WTC11 (cell line): ENCODE results near the gene ECE1.

ENCODE experiments used
- CREB1 ChIP-seq: sonication (generic); formaldehyde crosslinking; IDR thresholded peaks from 2 replicates; pipeline ENCODE4 v1.8.0; 2023; ENCODE audit warnings: mild to moderate bottlenecking, missing genetic modification reagents
- ESRRA ChIP-seq: sonication (generic); formaldehyde crosslinking; IDR thresholded peaks from 2 replicates; pipeline ENCODE4 v1.8.1; 2022; ENCODE audit warnings: mild to moderate bottlenecking, missing genetic modification reagents, borderline replicate concordance
- IRF2 ChIP-seq: sonication (generic); formaldehyde crosslinking; IDR thresholded peaks from 2 replicates; pipeline ENCODE4 v1.8.0; 2022; ENCODE audit warnings: low read depth, missing genetic modification reagents, borderline replicate concordance
- JUN ChIP-seq: sonication (generic); formaldehyde crosslinking; IDR thresholded peaks from 2 replicates; pipeline ENCODE4 v1.8.0; 2023; ENCODE audit warnings: mild to moderate bottlenecking, missing genetic modification reagents
- ZNF121 ChIP-seq: sonication (generic); formaldehyde crosslinking; IDR thresholded peaks from 2 replicates; pipeline ENCODE4 v1.8.0; 2023; ENCODE audit warnings: missing genetic modification reagents
- ZNF416 ChIP-seq: fragments of 250-450 bp; sonication (Bioruptor Pico); IDR thresholded peaks from 2 replicates; pipeline ENCODE4 v1.9.0; 2021; ENCODE audit warnings: mild to moderate bottlenecking, inconsistent platforms
- TF ChIP-seq, protein P1 (sequence below): fragments of 200-600 bp; IDR thresholded peaks from 2 replicates; pipeline ENCODE4 v1.8.0; 2022; ENCODE audit warnings: antibody characterized with exemption
- TF ChIP-seq, protein P2 (sequence below): sonication (generic); formaldehyde crosslinking; IDR thresholded peaks from 2 replicates; pipeline ENCODE4 v1.8.0; 2022; ENCODE audit warnings: mild to moderate bottlenecking, missing genetic modification reagents
- TF ChIP-seq, protein P3 (sequence below): sonication (generic); formaldehyde crosslinking; IDR thresholded peaks from 2 replicates; pipeline ENCODE4 v1.8.1; 2022; ENCODE audit warnings: low read depth, mild to moderate bottlenecking, moderate library complexity, missing genetic modification reagents, borderline replicate concordance
- TF ChIP-seq, protein P4 (sequence below): fragments of 250-450 bp; sonication (Bioruptor Pico); IDR thresholded peaks from 2 replicates; pipeline ENCODE4 v2.1.2; 2022; ENCODE audit warnings: mild to moderate bottlenecking, moderate library complexity
- TF ChIP-seq, protein P5 (sequence below): fragments of 250-450 bp; sonication (Bioruptor Pico); IDR thresholded peaks from 2 replicates; pipeline ENCODE4 v1.9.0; 2021; ENCODE audit warnings: moderate library complexity, mild to moderate bottlenecking, inconsistent platforms, borderline replicate concordance
- TF ChIP-seq, protein P6 (sequence below): sonication (generic); formaldehyde crosslinking; IDR thresholded peaks from 2 replicates; pipeline ENCODE4 v1.8.0; 2022; ENCODE audit warnings: missing genetic modification reagents
- TF ChIP-seq, protein P7 (sequence below): sonication (generic); formaldehyde crosslinking; IDR thresholded peaks from 2 replicates; pipeline ENCODE4 v1.8.1; 2023; ENCODE audit warnings: mild to moderate bottlenecking, missing genetic modification reagents

DNA sequence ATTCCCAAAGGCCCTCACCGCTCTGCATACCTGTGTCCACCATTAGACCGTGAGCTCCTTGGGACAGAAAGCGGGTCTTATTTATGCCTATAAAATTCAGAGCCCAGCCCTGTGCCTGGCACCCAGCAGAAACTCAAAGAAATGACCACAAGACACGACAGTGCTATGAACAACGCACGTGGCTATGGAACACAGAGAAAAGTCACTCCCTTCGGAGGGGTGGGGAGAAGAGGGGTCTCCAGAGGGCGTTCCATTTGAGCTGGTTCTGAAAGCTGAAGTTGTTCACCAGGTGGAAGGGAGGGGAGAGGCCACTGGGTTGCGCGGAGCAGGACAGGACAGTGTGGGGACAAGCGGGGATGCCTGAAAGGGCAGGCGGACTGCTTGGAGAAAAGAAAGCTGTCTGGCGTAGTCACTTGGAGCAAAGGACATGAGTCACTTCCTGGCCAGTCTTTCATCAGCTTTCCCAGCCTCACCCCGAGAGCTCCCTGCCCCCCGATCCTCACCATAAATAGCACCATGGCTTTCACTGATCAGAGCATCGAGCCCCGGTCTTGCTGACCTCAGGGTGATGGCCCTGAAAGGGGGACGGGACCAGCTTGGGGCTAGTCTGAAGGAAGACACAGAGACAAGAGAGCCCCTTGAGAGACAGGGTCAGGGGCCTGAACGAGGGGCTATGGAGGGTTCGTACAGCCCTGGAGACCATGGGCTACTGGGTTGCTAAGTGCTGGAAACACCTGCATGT lies 28.5 kb downstream of the ECE1 start:
- TF ChIP-seq IRF2, result no peak
- TF ChIP-seq, protein P1, sequence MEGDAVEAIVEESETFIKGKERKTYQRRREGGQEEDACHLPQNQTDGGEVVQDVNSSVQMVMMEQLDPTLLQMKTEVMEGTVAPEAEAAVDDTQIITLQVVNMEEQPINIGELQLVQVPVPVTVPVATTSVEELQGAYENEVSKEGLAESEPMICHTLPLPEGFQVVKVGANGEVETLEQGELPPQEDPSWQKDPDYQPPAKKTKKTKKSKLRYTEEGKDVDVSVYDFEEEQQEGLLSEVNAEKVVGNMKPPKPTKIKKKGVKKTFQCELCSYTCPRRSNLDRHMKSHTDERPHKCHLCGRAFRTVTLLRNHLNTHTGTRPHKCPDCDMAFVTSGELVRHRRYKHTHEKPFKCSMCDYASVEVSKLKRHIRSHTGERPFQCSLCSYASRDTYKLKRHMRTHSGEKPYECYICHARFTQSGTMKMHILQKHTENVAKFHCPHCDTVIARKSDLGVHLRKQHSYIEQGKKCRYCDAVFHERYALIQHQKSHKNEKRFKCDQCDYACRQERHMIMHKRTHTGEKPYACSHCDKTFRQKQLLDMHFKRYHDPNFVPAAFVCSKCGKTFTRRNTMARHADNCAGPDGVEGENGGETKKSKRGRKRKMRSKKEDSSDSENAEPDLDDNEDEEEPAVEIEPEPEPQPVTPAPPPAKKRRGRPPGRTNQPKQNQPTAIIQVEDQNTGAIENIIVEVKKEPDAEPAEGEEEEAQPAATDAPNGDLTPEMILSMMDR, result no peak
- no peak for TF ChIP-seq ESRRA (CRISPR knock-in tag)
- TF ChIP-seq ZNF121, result peak; percentile 76; the same call in 1 of the 2 replicates
- TF ChIP-seq, protein P2, sequence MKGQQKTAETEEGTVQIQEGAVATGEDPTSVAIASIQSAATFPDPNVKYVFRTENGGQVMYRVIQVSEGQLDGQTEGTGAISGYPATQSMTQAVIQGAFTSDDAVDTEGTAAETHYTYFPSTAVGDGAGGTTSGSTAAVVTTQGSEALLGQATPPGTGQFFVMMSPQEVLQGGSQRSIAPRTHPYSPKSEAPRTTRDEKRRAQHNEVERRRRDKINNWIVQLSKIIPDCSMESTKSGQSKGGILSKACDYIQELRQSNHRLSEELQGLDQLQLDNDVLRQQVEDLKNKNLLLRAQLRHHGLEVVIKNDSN, result no peak
- TF ChIP-seq, protein P3, sequence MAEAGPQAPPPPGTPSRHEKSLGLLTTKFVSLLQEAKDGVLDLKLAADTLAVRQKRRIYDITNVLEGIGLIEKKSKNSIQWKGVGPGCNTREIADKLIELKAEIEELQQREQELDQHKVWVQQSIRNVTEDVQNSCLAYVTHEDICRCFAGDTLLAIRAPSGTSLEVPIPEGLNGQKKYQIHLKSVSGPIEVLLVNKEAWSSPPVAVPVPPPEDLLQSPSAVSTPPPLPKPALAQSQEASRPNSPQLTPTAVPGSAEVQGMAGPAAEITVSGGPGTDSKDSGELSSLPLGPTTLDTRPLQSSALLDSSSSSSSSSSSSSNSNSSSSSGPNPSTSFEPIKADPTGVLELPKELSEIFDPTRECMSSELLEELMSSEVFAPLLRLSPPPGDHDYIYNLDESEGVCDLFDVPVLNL (CRISPR knock-in tag), result no peak
- TF ChIP-seq, protein P4, sequence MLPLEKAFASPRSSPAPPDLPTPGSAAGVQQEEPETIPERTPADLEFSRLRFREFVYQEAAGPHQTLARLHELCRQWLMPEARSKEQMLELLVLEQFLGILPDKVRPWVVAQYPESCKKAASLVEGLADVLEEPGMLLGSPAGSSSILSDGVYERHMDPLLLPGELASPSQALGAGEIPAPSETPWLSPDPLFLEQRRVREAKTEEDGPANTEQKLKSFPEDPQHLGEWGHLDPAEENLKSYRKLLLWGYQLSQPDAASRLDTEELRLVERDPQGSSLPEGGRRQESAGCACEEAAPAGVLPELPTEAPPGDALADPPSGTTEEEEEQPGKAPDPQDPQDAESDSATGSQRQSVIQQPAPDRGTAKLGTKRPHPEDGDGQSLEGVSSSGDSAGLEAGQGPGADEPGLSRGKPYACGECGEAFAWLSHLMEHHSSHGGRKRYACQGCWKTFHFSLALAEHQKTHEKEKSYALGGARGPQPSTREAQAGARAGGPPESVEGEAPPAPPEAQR (CRISPR knock-in tag), result no peak
- TF ChIP-seq, protein P5, sequence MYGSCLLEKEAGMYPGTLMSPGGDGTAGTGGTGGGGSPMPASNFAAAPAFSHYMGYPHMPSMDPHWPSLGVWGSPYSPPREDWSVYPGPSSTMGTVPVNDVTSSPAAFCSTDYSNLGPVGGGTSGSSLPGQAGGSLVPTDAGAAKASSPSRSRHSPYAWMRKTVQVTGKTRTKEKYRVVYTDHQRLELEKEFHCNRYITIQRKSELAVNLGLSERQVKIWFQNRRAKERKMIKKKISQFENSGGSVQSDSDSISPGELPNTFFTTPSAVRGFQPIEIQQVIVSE, result no peak
- TF ChIP-seq JUN (CRISPR knock-in tag), result no peak
- TF ChIP-seq, protein P6, sequence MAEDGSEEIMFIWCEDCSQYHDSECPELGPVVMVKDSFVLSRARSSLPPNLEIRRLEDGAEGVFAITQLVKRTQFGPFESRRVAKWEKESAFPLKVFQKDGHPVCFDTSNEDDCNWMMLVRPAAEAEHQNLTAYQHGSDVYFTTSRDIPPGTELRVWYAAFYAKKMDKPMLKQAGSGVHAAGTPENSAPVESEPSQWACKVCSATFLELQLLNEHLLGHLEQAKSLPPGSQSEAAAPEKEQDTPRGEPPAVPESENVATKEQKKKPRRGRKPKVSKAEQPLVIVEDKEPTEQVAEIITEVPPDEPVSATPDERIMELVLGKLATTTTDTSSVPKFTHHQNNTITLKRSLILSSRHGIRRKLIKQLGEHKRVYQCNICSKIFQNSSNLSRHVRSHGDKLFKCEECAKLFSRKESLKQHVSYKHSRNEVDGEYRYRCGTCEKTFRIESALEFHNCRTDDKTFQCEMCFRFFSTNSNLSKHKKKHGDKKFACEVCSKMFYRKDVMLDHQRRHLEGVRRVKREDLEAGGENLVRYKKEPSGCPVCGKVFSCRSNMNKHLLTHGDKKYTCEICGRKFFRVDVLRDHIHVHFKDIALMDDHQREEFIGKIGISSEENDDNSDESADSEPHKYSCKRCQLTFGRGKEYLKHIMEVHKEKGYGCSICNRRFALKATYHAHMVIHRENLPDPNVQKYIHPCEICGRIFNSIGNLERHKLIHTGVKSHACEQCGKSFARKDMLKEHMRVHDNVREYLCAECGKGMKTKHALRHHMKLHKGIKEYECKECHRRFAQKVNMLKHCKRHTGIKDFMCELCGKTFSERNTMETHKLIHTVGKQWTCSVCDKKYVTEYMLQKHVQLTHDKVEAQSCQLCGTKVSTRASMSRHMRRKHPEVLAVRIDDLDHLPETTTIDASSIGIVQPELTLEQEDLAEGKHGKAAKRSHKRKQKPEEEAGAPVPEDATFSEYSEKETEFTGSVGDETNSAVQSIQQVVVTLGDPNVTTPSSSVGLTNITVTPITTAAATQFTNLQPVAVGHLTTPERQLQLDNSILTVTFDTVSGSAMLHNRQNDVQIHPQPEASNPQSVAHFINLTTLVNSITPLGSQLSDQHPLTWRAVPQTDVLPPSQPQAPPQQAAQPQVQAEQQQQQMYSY (CRISPR knock-in tag), result no peak
- TF ChIP-seq, protein P7, sequence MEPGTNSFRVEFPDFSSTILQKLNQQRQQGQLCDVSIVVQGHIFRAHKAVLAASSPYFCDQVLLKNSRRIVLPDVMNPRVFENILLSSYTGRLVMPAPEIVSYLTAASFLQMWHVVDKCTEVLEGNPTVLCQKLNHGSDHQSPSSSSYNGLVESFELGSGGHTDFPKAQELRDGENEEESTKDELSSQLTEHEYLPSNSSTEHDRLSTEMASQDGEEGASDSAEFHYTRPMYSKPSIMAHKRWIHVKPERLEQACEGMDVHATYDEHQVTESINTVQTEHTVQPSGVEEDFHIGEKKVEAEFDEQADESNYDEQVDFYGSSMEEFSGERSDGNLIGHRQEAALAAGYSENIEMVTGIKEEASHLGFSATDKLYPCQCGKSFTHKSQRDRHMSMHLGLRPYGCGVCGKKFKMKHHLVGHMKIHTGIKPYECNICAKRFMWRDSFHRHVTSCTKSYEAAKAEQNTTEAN, result no peak
- no peak for TF ChIP-seq ZNF416 (CRISPR knock-in tag)
- TF ChIP-seq CREB1 (CRISPR knock-in tag), result no peak
